ENCODE data around the gene TBC1D22A.

Gene TBC1D22A

DNA sequence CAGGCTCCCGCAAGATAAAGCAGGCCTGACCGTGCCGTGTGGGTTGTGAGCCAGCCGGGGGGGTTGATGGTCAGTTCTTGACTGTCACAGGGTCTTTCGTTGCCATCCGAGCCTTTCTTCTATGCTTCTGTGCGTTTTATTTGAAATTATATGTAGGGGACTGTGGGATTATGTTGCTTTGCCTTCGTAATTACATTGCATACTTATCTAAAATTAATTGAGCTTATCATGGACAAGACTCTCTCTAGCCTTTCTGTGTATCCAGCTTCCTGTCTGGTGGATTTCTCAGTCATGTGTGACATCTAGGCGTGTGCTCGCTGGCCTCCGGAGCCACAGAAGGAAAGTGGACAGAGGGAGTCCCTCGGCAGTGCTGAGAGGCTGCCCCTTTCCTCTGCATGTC lies 93.2 kb downstream of the TBC1D22A start:
- no peaks in the 10 kb centered on the region for H4K20me1 ChIP-seq (ENCODE audit: insufficient read depth)
- no peak overlapping the region for H3K27ac ChIP-seq
- no peaks in the 10 kb centered on the region for H3K4me1 ChIP-seq (ENCODE audit: low read depth, poor library complexity, severe bottlenecking)
- H3K79me2 ChIP-seq (ENCODE audit: insufficient read depth, low read depth): no peaks in the 10 kb centered on the region
- H3K27me3 ChIP-seq (ENCODE audit: insufficient read depth, low read depth): no peaks in the 10 kb centered on the region
- H3K36me3 ChIP-seq (ENCODE audit: insufficient read depth): no peaks in the 10 kb centered on the region
- H2AFZ ChIP-seq (ENCODE audit: low read depth): no peak overlapping the region
- no peak overlapping the region for H3K9ac ChIP-seq
- H3K4me2 ChIP-seq: no peak overlapping the region
- H3K4me3 ChIP-seq (IDR thresholded peaks at IDR 0.05; ENCODE audit: insufficient read depth, low read depth, low read length): no peak overlapping the region
- no peak for TF ChIP-seq CTCF (conservative IDR thresholded peaks at IDR 0.05; ENCODE audit: low read depth, low read length)

- Histone ChIP-seq H2AFZ (ENCODE audit: low read depth) (no peak overlapping the region), H3K27me3 (ENCODE audit: insufficient read depth, low read depth) (no peaks in the 10 kb centered on the region), H3K4me2 (no peak overlapping the region), H3K4me1 (ENCODE audit: low read depth, poor library complexity, severe bottlenecking) (no peaks in the 10 kb centered on the region), H3K36me3 (ENCODE audit: insufficient read depth) (no peaks in the 10 kb centered on the region), H3K79me2 (ENCODE audit: insufficient read depth, low read depth) (no peaks in the 10 kb centered on the region), H3K4me3 (IDR thresholded peaks at IDR 0.05; ENCODE audit: insufficient read depth, low read depth, low read length) (no peak overlapping the region), H3K9ac (no peak overlapping the region), H4K20me1 (ENCODE audit: insufficient read depth) (no peaks in the 10 kb centered on the region), H3K27ac (no peak overlapping the region)
- TF ChIP-seq CTCF (conservative IDR thresholded peaks at IDR 0.05; ENCODE audit: low read depth, low read length): no peak
Measured at GRCh38 chr22:46856661-46857060, 94.2 kb downstream of the TBC1D22A start.

DNA sequence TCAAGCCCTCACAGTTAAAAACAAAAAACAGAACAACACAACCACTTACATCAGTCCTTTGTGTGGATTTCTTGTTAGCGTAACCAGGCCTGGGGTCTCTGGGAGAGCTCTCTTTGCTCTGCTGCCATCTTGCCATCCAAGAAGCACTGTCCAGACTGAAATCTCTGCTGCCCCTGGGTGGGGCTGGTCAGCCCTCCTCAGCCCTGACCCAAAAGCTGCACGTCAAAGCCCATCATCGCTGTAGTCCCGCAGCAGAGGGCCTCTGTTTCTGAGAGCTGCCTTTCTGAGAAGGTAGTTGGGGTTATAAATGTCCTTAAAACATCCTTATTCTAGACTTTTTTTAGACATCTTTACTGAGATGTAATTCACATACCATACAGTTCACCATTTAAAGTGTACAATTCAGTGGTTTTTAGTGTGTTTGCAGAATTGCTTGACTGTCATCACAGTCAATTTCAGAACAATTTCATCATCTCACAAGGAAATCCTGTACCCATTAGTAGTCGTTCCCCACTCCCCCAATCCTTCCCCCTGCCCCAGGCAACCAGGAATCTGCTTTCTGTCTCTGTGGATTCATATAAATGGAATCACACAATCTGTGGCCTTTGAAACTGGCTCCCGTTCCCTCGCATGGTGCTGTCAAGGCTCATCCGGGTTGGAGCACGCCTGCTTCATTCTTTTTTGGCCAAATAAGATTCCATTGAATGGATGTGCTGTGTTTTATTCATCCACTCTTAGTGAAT lies 94.9 kb downstream of the TBC1D22A start:
- Histone ChIP-seq H2AFZ (ENCODE audit: low read depth) (no peak overlapping the region), H3K4me2 (no peak overlapping the region), H4K20me1 (ENCODE audit: insufficient read depth) (no peaks in the 10 kb centered on the region), H3K79me2 (ENCODE audit: insufficient read depth, low read depth) (no peaks in the 10 kb centered on the region), H3K27ac (no peak overlapping the region), H3K36me3 (ENCODE audit: insufficient read depth) (no peaks in the 10 kb centered on the region), H3K4me1 (ENCODE audit: low read depth, poor library complexity, severe bottlenecking) (no peaks in the 10 kb centered on the region), H3K4me3 (IDR thresholded peaks at IDR 0.05; ENCODE audit: insufficient read depth, low read depth, low read length) (no peak overlapping the region), H3K9ac (no peak overlapping the region), H3K27me3 (ENCODE audit: insufficient read depth, low read depth) (no peaks in the 10 kb centered on the region)
- no peak for TF ChIP-seq CTCF (conservative IDR thresholded peaks at IDR 0.05; ENCODE audit: low read depth, low read length)

DNA sequence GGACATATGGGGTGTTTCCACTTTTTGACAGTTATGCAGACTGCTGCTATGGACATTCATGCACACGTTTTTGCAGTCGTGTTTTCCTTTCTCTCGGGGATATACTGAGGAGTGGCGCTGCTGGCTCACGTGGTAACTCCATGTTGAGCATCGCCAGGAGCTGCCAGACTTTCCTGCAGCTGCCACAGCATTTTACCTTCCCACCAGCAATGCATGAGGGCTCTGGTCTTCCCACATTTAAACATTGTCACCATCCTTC lies 95.4 kb downstream of the TBC1D22A start:
- no peak overlapping the region for H3K4me3 ChIP-seq (IDR thresholded peaks at IDR 0.05; ENCODE audit: insufficient read depth, low read depth, low read length)

More for the DNA sequence above, 95.4 kb downstream of the TBC1D22A start:
- Histone ChIP-seq H3K27ac (no peak overlapping the region), H4K20me1 (ENCODE audit: insufficient read depth) (no peaks in the 10 kb centered on the region), H3K4me1 (ENCODE audit: low read depth, poor library complexity, severe bottlenecking) (no peaks in the 10 kb centered on the region), H3K27me3 (ENCODE audit: insufficient read depth, low read depth) (no peaks in the 10 kb centered on the region), H3K4me2 (no peak overlapping the region), H2AFZ (ENCODE audit: low read depth) (no peak overlapping the region), H3K79me2 (ENCODE audit: insufficient read depth, low read depth) (no peaks in the 10 kb centered on the region), H3K36me3 (ENCODE audit: insufficient read depth) (no peaks in the 10 kb centered on the region), H3K9ac (no peak overlapping the region)
- no peak for TF ChIP-seq CTCF (conservative IDR thresholded peaks at IDR 0.05; ENCODE audit: low read depth, low read length)
